WERI-Rb-1 (cell line): Measurements from ENCODE around the gene CPT1B.
A peak's percentile ranks its signal among the peaks of the same experiment; 100 is the strongest.

ENCODE experiments used
- DNase-seq: peaks from one replicate; pipeline ENCODE4 v3.0.0-alpha.2; 2020
- H3K27ac ChIP-seq: fragments of 250-450 bp; sonication (Bioruptor Pico); 2 replicates; pipeline ENCODE4 v1.5.1; 2020; ENCODE audit warnings: mild to moderate bottlenecking, moderate library complexity
- H3K27me3 ChIP-seq: fragments of 250-450 bp; sonication (Bioruptor Pico); 2 replicates; pipeline ENCODE4 v1.5.1; 2021; ENCODE audit warnings: mild to moderate bottlenecking, low read depth, moderate library complexity; ENCODE audit not compliant: insufficient read depth, severe bottlenecking
- H3K36me3 ChIP-seq: fragments of 250-450 bp; sonication (Bioruptor Pico); 2 replicates; pipeline ENCODE4 v1.5.1; 2020; ENCODE audit warnings: mild to moderate bottlenecking, moderate library complexity
- H3K4me3 ChIP-seq: 2 replicates; pipeline ENCODE4 v1.5.1; 2011; ENCODE audit warnings: low read depth, mild to moderate bottlenecking, control low read depth, low read length
- H3K9me3 ChIP-seq: fragments of 250-450 bp; sonication (Bioruptor Pico); 2 replicates; pipeline ENCODE4 v1.5.1; 2021; ENCODE audit warnings: mild to moderate bottlenecking, moderate library complexity; ENCODE audit not compliant: severe bottlenecking
- CTCF ChIP-seq: IDR thresholded peaks from 2 replicates; pipeline ENCODE4 v1.5.1; 2011; ENCODE audit warnings: low read depth, mild to moderate bottlenecking, control low read depth, inconsistent platforms, low read length

Gene CPT1B

GRCh38 chr22:50529897-50530579 is 48.2 kb downstream of the CPT1B start, which contains the start of gene TYMP:
TYMP (minus strand) TSS chr22:50530012; CDS start chr22:50529709, 303 bp downstream.
- H3K4me3 ChIP-seq, result no peak within 1 kb of the TSS
- no peak within 1 kb of the TSS for H3K27ac ChIP-seq
- no peak for TF ChIP-seq CTCF
- no peaks in the 10 kb centered on the region for H3K27me3 ChIP-seq
- peaks cover 11% of the 10 kb centered on the region for H3K9me3 ChIP-seq
- no peaks in the 10 kb centered on the region for H3K36me3 ChIP-seq
- no peak for DNase-seq

GRCh38 chr22:50529416-50529896 is 48.8 kb downstream of the CPT1B start:
- DNase-seq, result no peak
- peaks cover 11% of the 10 kb centered on the region for H3K9me3 ChIP-seq
- H3K27ac ChIP-seq, result no peak overlapping the region
- H3K4me3 ChIP-seq, result no peak overlapping the region
- no peaks in the 10 kb centered on the region for H3K27me3 ChIP-seq
- H3K36me3 ChIP-seq, result peaks cover 3% of the 10 kb centered on the region
- no peak for TF ChIP-seq CTCF

GRCh38 chr22:50528682-50529415 is 49.4 kb downstream of the CPT1B start:
- peaks cover 11% of the 10 kb centered on the region for H3K9me3 ChIP-seq
- no peak overlapping the region for H3K4me3 ChIP-seq
- peaks cover 9% of the 10 kb centered on the region for H3K36me3 ChIP-seq
- no peak for TF ChIP-seq CTCF
- H3K27me3 ChIP-seq, result no peaks in the 10 kb centered on the region
- H3K27ac ChIP-seq, result no peak overlapping the region
- DNase-seq, result no peak

GRCh38 chr22:50527921-50528681 is 50.1 kb downstream of the CPT1B start:
- Histone ChIP-seq H3K27me3 (no peaks in the 10 kb centered on the region), H3K36me3 (peaks cover 16% of the 10 kb centered on the region)
- TF ChIP-seq CTCF, result no peak

GRCh38 chr22:50526834-50527801 is 51.1 kb downstream of the CPT1B start:
- DNase-seq, result peak; percentile 84
- peaks cover 26% of the 10 kb centered on the region for H3K36me3 ChIP-seq
- TF ChIP-seq CTCF, result no peak
- peak overlapping the region; percentile 92 for H3K27ac ChIP-seq
- H3K4me3 ChIP-seq, result peak overlapping the region; percentile 85
- H3K9me3 ChIP-seq, result peaks cover 11% of the 10 kb centered on the region
- no peaks in the 10 kb centered on the region for H3K27me3 ChIP-seq

More at GRCh38 chr22:50527921-50528681, 50.1 kb downstream of the CPT1B start:
- no peak overlapping the region for H3K4me3 ChIP-seq
- H3K9me3 ChIP-seq, result peaks cover 11% of the 10 kb centered on the region
- DNase-seq, result no peak
- H3K27ac ChIP-seq, result no peak overlapping the region
